Activated T-helper 9 cell treated with anti-CD3 and anti-CD28 coated beads, Interleukin-2, amount 50 U/mL, for 16 hours (primary cell): ENCODE data around the gene MPRIP.
"Not testable (repeated sequence)": the region's sequence is repeated elsewhere in the genome, so short reads cannot be mapped to it uniquely, and the experiment has no call there.

Experiments used
- DNase-seq: peaks from one replicate; pipeline ENCODE4 v3.0.0-alpha.2; 2020; ENCODE audit warnings: low read depth

Gene MPRIP, protein sequence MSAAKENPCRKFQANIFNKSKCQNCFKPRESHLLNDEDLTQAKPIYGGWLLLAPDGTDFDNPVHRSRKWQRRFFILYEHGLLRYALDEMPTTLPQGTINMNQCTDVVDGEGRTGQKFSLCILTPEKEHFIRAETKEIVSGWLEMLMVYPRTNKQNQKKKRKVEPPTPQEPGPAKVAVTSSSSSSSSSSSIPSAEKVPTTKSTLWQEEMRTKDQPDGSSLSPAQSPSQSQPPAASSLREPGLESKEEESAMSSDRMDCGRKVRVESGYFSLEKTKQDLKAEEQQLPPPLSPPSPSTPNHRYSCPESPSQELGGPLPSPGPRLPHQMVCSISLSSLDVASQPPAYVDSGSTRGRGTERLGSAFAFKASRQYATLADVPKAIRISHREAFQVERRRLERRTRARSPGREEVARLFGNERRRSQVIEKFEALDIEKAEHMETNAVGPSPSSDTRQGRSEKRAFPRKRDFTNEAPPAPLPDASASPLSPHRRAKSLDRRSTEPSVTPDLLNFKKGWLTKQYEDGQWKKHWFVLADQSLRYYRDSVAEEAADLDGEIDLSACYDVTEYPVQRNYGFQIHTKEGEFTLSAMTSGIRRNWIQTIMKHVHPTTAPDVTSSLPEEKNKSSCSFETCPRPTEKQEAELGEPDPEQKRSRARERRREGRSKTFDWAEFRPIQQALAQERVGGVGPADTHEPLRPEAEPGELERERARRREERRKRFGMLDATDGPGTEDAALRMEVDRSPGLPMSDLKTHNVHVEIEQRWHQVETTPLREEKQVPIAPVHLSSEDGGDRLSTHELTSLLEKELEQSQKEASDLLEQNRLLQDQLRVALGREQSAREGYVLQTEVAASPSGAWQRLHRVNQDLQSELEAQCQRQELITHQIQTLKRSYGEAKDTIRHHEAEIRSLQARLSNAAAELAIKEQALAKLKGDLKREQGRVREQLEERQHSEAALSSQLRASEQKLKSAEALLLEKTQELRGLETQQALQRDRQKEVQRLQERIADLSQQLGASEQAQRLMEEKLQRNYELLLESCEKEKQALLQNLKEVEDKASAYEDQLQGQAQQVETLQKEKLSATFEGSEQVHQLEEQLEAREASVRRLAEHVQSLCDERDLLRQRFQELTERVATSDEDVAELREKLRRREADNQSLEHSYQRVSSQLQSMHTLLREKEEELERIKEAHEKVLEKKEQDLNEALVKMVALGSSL (N-terminal part only)

DNA sequence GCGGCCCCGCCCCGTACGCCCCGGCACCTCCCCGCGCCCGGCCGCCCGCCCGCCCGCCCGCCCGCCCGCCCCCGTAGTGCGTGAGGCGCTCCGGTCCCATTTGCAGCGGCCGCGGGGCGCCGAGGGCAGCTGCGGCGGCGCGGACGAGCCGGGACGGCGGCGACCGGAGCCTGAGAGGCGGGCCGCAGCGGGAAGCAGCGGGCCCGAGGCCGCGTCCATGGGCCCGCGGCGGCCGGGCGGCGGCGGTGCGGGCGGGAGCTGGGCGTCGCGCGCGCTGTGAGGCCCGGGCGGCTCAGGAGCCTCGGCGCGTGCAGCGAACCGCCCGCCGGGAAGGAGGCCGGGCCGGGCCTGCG, at the start of gene MPRIP:
TSS of gene MPRIP (plus strand) at position 74 of the 353 bp plus-strand sequence. CDS start 392 bp downstream, outside the sequence.
- DNase-seq: no peak

DNA sequence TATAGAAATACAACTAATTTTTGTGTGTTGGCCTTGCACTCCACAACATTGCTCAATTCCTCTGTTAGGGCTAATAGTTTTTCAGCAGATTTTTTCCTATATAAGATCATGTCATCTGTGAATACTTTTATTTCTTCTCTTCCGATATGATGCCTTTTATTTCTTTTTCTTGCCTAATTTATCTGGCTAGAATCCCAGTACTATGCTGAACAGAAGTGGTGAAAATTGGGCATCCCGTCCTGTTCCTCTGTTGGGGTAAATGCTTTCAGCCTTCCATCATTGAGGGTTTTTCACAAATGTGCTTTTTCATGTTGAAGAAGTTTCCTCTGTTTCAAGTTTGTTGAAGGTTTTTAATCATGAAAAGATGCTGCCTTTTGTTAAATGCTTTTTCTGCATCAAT, 47.6 kb upstream of the MPRIP start:
- no peak for DNase-seq

DNA sequence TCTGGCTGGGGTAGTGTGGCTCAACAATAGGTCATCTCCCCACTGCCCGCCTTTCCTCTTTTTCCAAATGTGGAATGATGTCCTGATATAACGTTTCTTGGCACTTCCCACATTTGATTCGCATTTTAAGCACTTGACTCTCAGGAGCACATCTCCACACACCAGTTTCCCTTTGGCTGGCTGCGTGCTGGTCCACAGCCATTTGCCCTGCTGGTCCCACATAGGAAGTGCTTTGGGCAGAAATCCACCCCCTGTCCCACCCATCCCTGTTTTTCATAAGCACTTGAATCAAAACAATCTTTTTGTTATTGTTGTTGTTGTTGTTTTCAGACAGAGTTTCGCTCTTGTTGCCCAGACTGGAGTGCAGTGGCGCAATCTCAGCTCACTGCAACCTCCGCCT, 46.3 kb upstream of the MPRIP start:
- DNase-seq: no peak

GRCh38 chr17:16996726-16997125, 45.5 kb upstream of the MPRIP start:
- DNase-seq: not testable (repeated sequence)

DNA sequence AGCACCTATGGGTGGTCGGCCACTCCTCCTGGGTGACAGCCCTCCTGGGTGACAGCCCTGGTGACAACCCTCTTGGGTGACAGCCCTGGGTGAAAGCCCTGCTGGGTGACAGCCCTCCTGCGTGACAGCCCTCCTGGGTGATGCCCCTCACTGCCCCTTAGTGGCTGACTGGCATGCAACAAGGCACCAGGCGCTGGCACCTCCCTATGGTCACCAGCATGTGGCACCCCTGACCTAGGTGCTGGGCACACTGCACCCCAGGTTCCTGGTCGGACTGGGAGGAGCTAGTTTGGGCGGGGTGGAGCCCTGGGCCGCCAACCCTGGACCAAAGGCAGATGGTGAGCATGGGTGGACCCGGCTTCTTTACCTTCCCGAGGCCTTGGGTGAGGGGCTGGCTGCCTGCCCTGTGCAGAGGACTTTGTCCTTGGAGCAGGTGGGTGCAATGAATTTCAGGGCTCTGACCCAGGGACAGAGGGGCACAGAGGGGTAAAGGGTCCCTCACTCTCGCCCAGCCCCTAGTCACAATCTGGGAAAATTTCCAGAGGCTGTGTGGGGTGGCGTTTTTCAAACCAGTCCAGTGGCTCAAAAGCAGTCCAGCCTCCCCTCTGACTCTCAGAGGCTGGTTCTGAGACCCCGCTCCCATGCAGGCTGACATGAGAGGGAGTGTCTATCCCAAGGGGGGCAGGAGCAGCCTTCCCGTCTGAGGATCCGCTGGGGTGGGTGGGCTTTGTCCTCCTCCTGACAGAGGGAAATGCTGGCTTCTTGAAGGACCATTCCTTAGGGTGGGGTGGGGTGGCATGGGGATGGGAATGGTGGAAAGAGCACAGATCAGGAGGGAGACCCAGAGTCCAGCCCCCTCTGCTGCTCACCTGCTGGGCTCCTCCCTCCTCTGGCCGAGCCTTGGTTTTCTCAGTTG, 44.5 kb upstream of the MPRIP start:
- peak; percentile 61 for DNase-seq

DNA sequence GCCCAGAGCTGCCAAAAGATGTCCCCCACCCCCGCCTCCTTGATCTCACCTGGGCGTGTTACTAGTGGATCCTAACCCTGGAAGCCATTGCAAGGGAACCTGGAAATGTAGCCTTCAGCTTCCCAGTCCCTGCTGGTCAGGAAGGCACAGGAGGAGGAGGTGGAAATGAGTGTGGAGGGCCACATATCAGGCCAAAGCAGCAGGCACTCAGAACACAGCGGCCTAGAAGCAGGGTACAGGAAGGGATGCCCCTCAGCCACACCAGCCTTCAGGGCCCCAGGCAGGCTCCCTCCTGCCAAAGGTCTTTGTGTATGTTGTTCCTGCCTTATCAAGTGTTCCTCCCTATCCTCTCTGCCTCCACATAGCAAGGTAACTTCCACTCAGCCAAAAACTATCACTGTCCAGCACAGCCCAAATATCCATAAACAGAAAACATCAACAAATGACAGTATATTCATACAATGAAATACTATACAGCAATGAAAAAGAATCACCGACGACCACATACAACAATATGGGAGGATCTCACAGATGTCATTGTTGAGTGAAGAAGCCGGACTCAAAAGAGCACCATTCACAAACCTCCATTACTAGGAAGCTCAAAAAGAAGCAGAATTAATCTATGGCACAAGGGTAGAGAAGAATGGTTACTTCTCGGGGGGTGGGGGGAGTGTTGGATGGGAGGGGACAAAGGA, 42.2 kb upstream of the MPRIP start:
- no peak for DNase-seq

DNA sequence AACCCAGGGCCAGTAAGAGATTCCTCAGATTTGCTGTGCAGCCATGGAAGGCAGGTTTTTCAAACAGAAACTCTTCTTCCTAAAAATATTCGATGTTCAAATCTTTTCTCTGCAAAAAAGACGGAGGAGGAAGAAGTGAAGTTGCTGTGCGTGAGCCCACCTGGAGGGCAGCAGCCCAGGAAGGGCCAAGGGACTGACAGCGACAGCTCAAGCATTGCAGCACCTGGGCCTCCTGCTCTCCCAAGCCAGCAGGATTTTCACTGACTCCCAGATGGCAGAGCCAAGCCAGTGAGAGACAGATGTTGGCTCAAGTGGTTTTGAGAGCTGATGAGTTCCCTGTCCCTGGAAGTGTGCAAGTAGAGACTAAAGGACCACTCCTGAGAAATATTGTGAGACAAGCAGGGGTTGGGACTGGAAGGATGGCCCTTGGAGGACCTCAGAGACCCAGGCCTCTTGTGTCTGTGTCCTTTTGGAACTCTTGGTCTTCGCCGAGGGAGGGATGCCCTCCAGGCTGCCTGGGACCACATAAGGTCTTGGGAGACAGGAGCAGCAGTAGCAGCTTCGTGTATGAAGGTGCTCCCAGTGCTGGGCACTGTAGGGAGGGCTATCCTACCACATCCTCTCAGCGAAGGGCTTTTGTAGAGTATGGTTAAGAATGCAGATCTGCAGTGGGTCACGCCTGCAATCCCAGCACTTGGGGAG, 41.0 kb upstream of the MPRIP start:
- DNase-seq: no peak

DNA sequence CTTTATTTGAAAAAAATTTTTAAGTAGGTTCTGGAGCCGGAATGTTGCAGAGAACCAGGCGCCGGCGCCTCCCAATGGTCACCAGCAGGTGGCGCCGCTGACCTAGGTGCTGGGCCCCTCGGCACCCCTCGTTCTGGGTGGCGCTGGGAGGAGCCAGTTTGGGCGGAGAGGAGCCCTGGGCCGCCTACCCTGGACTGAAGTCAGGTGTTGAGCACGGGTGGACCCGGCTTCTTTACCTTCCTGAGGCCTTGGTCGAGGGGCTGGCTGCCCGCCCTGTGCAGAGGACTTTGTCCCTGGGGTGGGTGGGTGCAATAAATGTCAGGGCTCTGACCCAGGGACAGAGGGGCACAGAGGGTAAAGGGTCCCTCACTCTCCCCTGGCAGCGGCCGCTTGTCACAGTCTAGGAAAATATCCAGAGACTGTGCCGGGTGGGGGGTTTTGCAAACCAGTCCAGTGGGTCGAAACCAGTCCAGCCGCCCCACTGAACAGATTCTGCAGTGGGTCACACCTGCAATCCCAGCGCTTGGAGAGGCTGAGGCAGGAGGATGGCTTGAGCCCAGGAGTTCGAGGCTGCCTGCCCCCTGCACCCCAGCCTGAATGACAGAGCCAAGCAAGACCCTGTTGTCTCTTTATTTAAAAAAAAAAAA, 40.3 kb upstream of the MPRIP start:
- peak; percentile 65 for DNase-seq

- not testable (repeated sequence) for DNase-seq
These were observed 39.2 kb upstream of the MPRIP start for GRCh38 chr17:17002731-17003715.

DNA sequence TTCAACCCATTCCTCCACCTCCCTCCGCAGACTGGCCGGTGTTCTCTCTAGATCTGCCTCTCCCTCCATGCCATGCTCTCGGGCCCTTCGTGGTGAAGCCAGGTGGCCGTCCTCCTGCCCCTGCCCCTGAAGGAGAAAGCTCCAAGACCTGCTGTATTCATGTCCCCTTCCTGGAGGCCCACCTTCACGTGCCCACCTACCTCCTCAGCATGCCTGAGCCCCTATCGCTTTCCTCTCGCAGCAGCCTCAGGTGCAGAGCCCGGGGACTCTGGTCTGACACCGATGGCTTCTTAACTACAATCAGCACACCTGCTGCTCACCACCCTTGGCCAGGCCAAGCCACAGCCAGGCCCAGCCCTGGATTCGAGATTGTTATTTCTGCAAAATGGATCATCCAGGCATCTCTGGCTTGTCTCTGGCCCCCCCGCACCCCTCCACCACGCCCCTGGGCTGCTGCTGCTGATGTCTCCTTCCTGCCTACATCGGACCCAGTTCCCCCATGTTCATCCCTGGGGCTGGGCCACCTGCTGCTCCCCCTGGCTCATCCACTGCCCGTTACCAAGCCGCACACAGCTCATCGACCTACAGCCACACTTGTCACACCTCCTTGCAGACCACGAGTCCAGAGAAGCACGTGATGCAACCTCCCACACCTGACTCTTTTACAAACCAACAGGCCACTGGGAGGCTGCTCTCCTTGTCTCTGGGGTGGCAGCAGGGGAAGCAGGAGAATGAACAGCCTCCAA, 37.8 kb upstream of the MPRIP start:
- no peak for DNase-seq

GRCh38 chr17:17004997-17005614, 37.2 kb upstream of the MPRIP start:
- not testable (repeated sequence) for DNase-seq

GRCh38 chr17:17007891-17008290, 34.4 kb upstream of the MPRIP start:
- DNase-seq: not testable (repeated sequence)

- DNase-seq: not testable (repeated sequence)
These were observed 33.4 kb upstream of the MPRIP start for GRCh38 chr17:17008621-17009397.

DNA sequence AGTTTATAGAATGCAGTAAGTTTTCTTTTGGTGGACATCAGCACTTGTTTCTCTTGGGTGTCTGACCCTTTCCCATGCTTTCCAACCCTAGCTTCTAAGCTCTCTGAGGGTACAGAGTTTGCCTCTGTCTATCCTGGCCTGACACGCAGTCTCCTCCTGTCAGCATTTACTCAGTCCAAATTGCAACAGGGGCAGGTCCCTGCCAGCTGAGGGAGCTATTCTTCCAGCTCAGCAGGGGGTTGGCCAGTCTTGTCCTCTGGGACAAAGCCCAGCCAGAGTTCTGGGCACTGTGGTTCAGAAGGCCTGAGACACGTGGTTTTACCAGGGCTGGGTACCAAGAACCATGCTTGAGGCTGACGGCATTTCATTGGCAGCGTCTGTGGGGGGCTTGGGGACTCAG, 32.3 kb upstream of the MPRIP start:
- not testable (repeated sequence) for DNase-seq

GRCh38 chr17:17010545-17011034, 31.7 kb upstream of the MPRIP start:
- not testable (repeated sequence) for DNase-seq
